Measurements from ENCODE around the gene BDH1.
"Not testable (repeated sequence)": the region's sequence is repeated elsewhere in the genome, so short reads cannot be mapped to it uniquely, and the experiment has no call there.

The BDH1 gene

DNA sequence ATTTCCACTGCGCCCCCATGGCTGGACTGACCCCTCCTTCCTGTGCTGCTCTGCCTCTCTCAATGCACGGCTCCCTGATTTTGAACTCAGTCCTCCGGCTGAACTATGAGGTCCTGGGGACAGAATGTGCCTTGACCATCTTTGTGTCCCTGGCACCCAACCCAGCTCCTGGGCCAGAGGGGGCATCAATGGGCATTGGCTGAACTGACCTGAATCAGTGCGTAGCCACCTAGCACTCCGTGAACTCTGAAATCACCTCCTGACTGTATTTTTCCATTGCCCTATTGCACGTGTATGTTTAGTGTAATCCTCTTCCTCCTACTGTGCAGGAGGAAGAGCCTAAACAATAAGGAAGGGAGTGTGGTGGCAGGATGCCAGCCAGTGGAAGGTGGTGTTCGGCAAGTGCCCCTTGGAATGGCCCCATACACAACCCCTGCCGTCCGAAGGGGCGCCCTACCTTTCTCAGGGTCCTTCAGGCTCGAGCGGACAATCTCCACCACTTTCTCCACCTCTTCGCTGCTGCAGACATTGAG lies 33.5 kb downstream of the BDH1 start:
- Mint-ChIP-seq H3K27me3 (no peaks in the 10 kb centered on the region), H3K4me1 (peaks cover 22% of the 10 kb centered on the region), H3K9me3 (peaks cover 6 to 7% of the 10 kb centered on the region in 2 donors), H3K4me3 (no peak overlapping the region), H3K27ac (peak overlapping the region in 1 of 2 donors; percentile 55)
- DNase-seq (no peak), ATAC-seq (no peak)

DNA sequence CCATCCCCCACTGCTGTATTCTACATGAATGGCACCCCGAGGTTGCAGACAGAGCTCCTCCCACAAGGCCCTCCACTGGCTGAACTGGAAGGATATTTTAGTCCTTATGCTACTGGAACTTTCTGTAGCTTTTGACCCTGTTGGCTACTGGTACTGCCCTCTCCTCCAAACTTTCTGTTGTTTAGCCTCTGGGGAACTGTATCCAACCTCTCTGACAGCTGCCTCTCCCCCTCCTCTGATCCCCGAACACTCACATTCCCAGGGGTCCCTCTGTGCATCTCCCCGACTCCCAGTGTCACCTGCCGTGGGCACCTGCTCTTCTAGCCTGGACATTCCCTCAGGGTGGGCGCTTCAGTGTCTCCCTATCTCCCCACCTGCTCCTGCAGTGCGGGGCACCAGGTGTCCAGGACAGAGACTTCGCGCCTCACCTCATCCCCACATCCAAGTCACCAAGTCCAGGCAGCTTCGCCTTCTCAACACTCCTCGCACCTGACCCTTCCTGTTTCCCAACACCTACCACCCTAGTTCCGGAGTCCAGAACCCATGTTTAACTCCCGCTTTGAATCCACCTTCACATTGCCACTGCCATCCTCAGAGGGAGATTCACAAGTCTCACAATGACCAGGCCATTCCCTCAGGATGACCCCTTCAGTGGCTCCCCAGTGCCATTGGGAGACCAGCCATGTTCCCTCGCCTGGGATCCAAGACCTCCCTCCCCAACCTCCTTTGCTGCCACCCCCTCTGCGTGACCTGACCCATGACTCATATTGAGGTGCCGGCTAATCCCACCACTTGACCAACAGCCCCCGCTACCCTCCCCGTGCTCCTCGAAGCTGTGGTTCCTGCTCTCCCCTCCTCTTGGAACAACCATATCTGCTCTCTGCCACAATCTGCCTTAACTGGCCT lies 34.2 kb downstream of the BDH1 start:
- DNase-seq, result no peak
- H3K4me3 Mint-ChIP-seq, result no peak overlapping the region

DNA sequence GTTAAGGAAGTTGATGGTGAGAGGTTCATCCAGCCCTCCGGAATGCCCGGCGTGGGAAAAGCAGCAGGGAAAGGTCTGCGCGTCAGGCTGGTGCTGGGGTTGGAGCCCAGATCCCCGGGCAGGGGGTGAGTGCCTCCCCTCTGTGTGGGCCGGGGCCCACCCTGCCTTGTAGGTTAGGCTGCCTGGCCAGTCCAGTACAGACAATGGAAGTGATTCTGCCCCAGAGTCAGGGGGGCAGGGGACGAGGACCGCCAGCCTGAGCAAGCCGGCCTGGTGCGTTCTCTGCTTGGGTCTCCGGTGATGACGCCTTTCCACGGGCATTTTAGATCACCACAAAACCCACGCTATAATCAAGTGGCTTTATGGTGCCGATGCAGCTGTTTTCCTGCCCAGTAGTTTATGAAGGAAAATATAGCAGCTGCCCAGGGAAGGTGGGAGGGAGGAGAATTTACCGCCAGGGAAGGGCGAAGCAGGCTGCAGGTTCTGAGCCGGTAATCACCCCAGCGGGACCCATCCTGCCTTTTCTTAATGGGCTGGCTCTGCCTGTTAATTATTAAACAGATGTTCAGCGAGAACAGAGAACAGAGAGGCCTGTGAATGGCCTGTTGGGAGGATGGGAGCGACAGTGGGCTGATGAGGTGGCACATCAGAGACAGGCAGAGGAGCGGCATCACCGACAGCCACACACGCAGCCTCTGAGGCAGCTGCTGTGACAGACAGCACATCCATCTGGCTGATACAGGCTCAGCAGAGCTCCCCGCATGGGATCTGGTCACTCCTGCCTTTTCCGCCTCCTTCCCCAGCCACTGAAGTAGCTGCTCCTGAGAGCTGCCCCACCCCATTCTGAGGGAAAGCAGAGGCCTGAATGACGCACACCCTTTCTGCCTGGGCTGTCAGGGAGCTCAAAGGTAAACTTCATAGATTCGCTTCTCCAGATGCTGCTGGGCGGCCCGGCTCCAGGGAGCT lies 35.2 kb downstream of the BDH1 start:
- no peak for DNase-seq
- Mint-ChIP-seq H3K4me3 (no peak overlapping the region), H3K27me3 (no peaks in the 10 kb centered on the region), H3K27ac (peak overlapping the region; percentile 32 to 37), H3K9me3 (peaks cover 6 to 7% of the 10 kb centered on the region in 2 donors), H3K4me1 (peaks cover 33% of the 10 kb centered on the region)
- peak; percentile 41 for ATAC-seq

More for the DNA sequence above, 34.2 kb downstream of the BDH1 start:
- Mint-ChIP-seq H3K27me3 (no peaks in the 10 kb centered on the region), H3K4me1 (peaks cover 29% of the 10 kb centered on the region), H3K9me3 (peaks cover 6 to 7% of the 10 kb centered on the region in 2 donors), H3K27ac (peak overlapping the region; percentile 37 to 55)
- ATAC-seq, result no peak

DNA sequence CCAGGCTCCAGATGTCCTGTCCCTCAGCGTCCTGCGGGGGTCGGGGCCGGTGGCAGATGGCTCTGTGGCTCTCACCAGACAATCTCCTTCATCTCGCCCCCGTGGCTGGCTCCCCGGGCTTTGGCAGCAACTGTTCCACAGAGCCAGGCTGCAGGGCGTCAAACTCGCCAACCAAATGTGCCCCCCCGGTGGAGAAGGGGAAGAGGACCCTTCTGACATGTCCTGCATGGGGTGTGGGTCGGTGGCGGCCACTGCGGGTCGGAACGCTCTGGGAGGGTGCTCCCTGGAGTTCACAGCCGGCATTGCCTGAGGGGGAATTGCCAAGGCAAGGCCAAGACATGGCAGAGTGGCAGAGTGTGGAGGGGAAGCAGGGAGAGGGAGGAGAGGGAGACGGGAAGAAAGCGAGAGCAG lies 36.0 kb downstream of the BDH1 start:
- no peaks in the 10 kb centered on the region for H3K27me3 Mint-ChIP-seq
- H3K27ac Mint-ChIP-seq, result no peak overlapping the region
- H3K9me3 Mint-ChIP-seq, result peaks cover 6 to 7% of the 10 kb centered on the region in 2 donors
- DNase-seq (no peak), ATAC-seq (peak; percentile 9)
- no peak overlapping the region for H3K4me3 Mint-ChIP-seq
- peaks cover 33% of the 10 kb centered on the region for H3K4me1 Mint-ChIP-seq

DNA sequence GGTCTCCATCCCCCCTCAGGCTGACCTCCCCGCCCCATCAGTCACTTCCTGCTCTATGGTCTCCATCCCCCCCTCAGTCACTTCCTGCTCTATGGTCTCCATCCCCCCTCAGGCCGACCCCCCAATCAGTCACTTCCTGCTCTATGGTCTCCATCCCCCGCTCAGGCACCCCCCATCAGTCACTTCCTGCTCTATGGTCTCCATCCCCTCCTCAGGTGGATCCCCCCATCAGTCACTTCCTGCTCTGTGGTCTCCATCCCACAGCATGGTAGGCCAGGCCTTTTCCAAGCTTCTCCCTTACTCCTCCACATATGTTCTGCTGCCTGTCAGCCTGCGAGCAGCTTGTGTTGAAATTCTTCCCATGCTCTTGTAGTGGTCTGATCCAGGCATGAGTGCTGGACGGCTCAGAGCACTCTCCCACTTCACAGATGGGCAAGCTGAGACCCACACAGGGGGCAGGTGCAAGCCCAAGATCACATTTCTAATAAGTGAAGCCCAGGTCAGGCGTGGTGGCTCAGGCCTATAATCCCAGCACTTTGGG lies 36.8 kb downstream of the BDH1 start:
- Mint-ChIP-seq H3K27me3 (no peaks in the 10 kb centered on the region), H3K4me3 (peak overlapping the region in 1 of 2 donors; percentile 48), H3K9me3 (peaks cover 6 to 7% of the 10 kb centered on the region in 2 donors), H3K4me1 (peaks cover 33% of the 10 kb centered on the region), H3K27ac (peak overlapping the region; percentile 83 to 91)
- ATAC-seq (peak; percentile 14), DNase-seq (no peak)

DNA sequence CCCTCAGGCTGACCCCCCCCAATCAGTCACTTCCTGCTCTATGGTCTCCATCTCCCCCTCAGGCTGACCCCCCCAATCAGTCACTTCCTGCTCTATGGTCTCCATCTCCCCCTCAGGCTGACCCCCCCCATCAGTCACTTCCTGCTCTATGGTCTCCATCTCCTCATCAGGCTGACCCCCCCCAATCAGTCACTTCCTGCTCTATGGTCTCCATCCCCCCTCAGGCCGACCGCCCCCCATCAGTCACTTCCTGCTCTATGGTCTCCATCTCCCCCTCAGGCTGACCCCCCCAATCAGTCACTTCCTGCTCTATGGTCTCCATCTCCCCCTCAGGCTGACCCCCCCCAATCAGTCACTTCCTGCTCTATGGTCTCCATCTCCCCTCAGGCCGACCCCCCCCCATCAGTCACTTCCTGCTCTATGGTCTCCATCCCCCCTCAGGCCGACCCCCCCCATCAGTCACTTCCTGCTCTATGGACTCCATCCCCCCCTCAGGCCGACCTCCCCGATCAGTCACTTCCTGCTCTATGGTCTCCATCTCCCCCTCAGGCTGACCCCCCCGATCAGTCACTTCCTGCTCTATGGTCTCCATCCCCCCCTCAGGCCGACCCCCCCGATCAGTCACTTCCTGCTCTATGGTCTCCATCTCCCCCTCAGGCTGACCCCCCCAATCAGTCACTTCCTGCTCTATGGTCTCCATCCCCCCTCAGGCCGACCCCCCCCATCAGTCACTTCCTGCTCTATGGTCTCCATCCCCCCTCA lies 37.7 kb downstream of the BDH1 start:
- DNase-seq, H3K27ac Mint-ChIP-seq: not testable (repeated sequence)

DNA sequence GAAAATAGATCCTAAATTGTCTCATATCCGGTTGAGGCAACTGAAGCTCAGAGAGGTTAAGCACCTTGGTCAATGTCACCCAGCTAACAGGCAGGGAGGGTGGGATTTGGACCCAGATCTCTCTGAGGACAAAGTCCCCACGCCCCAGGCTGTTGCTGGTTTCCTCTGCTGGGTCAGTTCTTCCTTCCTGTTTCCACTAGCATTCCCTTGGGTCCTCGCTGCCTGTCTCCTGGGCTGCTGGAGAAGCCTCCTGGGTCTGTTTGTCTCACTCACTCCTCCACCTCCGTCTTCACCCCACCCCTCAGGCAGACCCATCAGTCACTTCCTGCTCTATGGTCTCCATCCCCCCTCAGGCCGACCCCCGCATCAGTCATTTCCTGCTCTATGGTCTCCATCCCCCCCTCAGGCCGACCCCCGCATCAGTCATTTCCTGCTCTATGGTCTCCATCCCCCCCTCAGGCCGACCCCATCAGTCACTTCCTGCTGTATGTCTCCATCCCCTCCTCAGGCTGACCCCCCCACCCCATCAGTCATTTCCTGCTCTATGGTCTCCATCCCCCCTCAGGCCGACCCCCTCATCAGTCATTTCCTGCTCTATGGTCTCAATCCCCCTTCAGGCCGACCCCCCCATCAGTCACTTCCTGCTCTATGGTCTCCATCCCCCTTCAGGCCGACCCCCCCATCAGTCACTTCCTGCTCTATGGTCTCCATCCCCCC lies 38.7 kb downstream of the BDH1 start:
- H3K9me3 Mint-ChIP-seq, H3K27me3 Mint-ChIP-seq, H3K4me3 Mint-ChIP-seq, DNase-seq, ATAC-seq: not testable (repeated sequence)
- H3K27ac Mint-ChIP-seq, result peak overlapping the region in 1 of 2 donors; percentile 92
- H3K4me1 Mint-ChIP-seq, result peaks cover 26% of the 10 kb centered on the region

More for the DNA sequence above, 37.7 kb downstream of the BDH1 start:
- not testable (repeated sequence) for H3K4me3 Mint-ChIP-seq, ATAC-seq, H3K27me3 Mint-ChIP-seq, H3K9me3 Mint-ChIP-seq
- peaks cover 33% of the 10 kb centered on the region for H3K4me1 Mint-ChIP-seq

DNA sequence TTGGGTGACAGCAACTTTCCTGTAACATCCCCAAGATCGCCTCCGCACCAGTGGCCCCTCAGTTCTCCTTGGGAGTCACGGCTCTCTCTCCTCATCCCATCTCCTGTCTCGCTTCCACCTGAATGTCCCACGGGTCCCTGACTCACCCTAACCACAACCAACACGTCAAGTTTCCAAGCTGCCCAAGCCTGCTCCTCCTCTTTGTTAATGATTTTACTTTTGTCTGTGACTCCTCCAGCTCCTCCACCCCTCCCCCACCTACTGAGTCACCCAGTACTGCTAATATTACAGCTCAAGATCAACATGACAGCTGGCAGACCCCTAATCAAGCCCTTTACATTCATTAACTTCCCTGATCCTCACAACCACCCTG lies 39.3 kb downstream of the BDH1 start:
- Mint-ChIP-seq H3K27me3 (no peaks in the 10 kb centered on the region), H3K4me3 (no peak overlapping the region), H3K4me1 (peaks cover 23% of the 10 kb centered on the region), H3K27ac (peak overlapping the region in 1 of 2 donors; percentile 47), H3K9me3 (peaks cover 6 to 7% of the 10 kb centered on the region in 2 donors)
- DNase-seq (no peak), ATAC-seq (no peak)

DNA sequence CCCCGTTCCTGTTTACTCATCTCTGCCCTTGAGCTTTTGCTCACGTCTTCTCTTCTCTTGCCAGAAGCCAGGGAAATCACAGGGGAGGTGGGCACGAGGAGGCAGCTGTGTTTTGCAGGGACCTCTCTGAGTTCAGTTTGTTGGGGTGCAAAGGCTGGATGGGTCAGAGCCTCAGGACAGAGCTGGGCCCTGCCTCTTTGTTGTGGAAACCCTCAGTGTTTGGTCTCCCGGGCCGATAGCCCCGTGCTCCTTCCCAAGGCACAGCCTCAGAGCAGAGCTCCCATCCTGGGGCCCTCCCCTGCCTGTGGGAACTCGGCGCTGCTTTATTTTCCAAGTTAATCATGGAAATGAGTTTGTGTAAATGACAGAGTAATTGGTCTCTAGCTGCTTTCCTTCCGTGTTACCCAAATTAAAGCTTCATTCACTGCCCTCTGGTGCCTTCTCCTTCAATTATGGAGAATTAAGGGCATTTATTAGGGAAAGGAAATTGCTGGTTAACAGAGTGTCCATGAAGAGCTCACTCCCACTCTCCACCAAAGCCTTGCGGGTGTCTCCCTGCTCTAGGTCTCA lies 40.9 kb downstream of the BDH1 start:
- H3K4me1 Mint-ChIP-seq, result peaks cover 27% of the 10 kb centered on the region
- no peaks in the 10 kb centered on the region for H3K27me3 Mint-ChIP-seq
- H3K9me3 Mint-ChIP-seq, result peaks cover 6 to 7% of the 10 kb centered on the region in 2 donors
- H3K27ac Mint-ChIP-seq, result peak overlapping the region in 1 of 2 donors; percentile 36
- ATAC-seq, result no peak
- no peak for DNase-seq
- no peak overlapping the region for H3K4me3 Mint-ChIP-seq

DNA sequence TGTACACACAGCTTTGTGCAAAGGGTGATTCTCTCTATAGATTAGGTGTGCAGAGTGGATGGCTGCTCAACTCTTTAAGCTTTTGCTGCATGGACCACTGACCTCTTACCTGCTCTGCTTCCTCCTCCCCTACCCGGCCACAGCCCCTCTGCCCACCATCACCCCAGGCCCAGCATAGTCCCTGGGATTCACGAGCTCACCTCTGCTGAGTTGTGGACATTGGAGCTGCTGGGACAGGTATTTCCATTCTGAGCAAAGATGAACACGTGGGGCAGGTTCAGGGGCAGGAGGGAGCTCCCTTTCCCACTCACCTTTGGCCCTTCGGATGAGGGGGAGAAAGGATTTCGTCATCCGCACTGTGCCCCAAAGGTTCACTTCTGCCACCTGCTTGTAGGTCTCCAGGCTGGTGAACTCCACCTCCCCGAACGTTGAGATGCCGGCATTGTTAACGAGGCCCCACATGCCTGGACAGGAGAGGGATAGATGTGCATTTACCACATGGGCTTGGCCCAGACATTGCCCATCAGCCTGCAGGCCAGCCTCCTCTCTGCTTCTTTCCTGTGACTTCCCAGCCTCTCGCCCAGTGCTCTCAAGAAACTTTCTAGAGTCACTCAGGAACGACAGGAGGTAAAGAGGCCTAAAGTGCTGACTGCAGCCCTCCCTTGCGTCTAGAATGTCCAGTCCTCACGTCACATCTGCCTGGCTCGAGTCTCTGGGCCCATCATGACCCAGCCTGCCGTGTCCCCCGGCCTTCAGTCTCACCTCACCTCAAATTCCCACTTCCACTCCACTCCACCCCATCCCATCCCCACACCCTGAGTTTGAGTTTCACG lies 41.6 kb downstream of the BDH1 start:
- H3K27me3 Mint-ChIP-seq, result no peaks in the 10 kb centered on the region
- no peak for ATAC-seq
- no peak for DNase-seq
- peaks cover 5% of the 10 kb centered on the region in 2 donors for H3K9me3 Mint-ChIP-seq
- H3K27ac Mint-ChIP-seq, result peak overlapping the region; percentile 37 to 64
- H3K4me3 Mint-ChIP-seq, result no peak overlapping the region
- peaks cover 24% of the 10 kb centered on the region for H3K4me1 Mint-ChIP-seq

DNA sequence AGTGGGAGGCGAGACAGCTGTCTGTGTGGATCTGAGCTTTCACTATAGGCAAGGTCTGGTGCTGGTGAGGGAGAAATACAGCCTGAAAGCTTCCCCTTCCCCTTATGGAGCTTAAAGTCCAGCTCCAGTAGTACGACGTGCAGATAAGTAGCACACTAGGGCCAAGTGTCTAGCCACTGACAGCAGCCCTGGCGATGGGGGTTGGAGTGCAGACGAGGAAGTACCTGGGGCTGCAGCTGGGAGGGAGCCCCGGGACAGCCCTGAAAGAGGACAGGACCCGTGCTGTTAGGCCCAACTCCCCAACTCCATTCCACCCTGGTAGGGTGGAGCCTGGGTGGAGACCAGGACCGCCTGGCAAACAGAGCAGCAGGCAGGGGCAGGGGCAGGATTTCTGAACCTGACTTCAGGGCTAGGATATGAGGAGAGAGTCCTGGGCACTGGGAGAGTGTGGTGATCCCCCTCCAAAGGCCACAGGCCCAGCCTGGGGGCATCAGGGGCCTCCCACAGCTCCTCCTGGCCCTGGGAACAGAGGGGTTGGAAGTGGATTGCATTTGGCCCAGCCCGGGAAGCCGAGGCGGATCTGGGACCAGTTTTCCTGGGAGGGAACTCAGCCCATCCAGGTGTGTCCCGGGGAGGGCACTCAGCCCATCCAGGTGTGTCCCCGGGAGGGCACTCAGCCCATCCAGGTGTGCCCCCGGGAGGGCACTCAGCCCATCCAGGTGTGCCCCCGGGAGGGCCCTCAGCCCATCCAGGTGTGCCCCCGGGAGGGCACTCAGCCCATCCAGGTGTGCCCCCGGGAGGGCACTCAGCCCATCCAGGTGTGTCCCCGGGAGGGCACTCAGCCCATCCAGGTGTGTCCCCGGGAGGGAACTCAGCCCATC lies 42.8 kb downstream of the BDH1 start:
- ATAC-seq, result no peak
- Mint-ChIP-seq H3K4me1 (peaks cover 19% of the 10 kb centered on the region), H3K27ac (peak overlapping the region in 1 of 2 donors; percentile 19), H3K9me3 (no peaks in the 10 kb centered on the region), H3K4me3 (no peak overlapping the region), H3K27me3 (no peaks in the 10 kb centered on the region)
- DNase-seq, result no peak

DNA sequence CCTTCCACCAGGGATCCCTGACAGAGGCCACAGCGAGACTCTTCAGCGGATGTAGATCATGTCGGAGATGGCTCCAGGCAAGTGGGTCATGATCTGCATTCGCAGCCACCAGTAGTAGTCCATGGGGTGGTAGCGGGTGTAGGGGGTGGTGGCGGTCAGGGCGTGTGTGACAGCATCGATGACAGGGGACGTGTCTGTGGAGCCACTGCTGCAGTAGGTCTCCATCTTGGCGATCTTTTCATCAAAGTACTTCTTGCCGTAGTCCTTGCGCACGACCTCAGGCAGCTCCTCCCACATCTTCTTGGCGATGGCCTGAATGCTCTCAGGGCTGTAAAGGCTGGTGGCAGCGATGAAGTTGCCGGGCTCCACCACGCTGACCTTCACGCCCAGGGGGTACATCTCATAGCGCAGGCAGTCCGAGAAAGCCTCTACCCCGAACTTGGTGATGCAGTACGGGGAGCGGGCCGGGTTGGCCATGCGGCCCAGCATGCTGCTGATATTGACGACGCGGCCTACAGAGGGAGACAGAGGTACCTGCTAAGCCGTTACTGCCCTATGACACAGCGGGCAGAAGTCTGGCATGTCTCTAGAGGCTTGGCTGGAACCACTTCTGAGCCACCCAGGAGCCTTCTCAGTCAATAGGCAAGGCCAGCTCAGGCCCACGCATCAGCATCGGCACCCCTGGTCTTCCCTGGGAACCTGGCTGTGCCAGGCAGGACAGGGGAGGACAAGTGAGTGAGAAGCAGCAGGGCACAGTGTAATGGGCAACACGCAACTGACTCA lies 43.7 kb downstream of the BDH1 start:
- no peak overlapping the region for H3K4me3 Mint-ChIP-seq
- H3K27me3 Mint-ChIP-seq, result no peaks in the 10 kb centered on the region
- H3K9me3 Mint-ChIP-seq, result no peaks in the 10 kb centered on the region
- no peak for DNase-seq
- H3K4me1 Mint-ChIP-seq, result peaks cover 17% of the 10 kb centered on the region
- ATAC-seq, result no peak
- peak overlapping the region in 1 of 2 donors; percentile 4 for H3K27ac Mint-ChIP-seq

All from stimulated activated naive CD8-positive, alpha-beta T cell treated with anti-CD3 and anti-CD28 coated beads, Interleukin-15, amount 100 ng/mL, for 72 hours (primary cell).